Esophagus muscularis mucosa (tissue), 4 donors: ENCODE data around the gene LPAR1. TPM values are rescaled to one million over a fixed set of nuclear protein-coding genes. Genes with fewer than 3 reads are reported as not detected.
A peak's percentile ranks its signal among the peaks of the same experiment; 100 is the strongest.
"Not testable (repeated sequence)": the region's sequence is repeated elsewhere in the genome, so short reads cannot be mapped to it uniquely, and the experiment has no call there.

Experiments
- DNase-seq: peaks from one replicate; pipeline ENCODE4 v3.0.0-alpha.2; 2017; ENCODE audit errors: extremely low spot score
- H3K27ac ChIP-seq, 4 donors: fragments of 200-600 bp; sonication (generic); replicated peaks in 1 of 4; 1 replicate in 3 of 4; 2 replicates in 1 of 4; pipeline ENCODE4 v1.5.1; 2016 to 2019; ENCODE audit warnings: mild to moderate bottlenecking in 1 of 4
- H3K27me3 ChIP-seq, 4 donors: fragments of 200-600 bp; sonication (generic); one replicate each; pipeline versions ENCODE4 v1.5.1 to v1.6.0; 2016 to 2019
- H3K36me3 ChIP-seq, 4 donors: fragments of 200-600 bp; sonication (generic); one replicate each; pipeline ENCODE4 v1.5.1; 2016 to 2019
- H3K4me1 ChIP-seq, 4 donors: fragments of 200-600 bp; sonication (generic); one replicate each; pipeline ENCODE4 v1.5.1; 2016 to 2019
- H3K4me3 ChIP-seq, 4 donors: fragments of 200-600 bp; sonication (generic); 1 replicate in 2 of 4; 2 replicates in 2 of 4; pipeline ENCODE4 v1.5.1; 2016 to 2019; ENCODE audit warnings: mild to moderate bottlenecking in 4 of 4, moderate library complexity in 1 of 4
- H3K9me3 ChIP-seq, 4 donors: fragments of 200-600 bp; sonication (generic); 1 replicate in 3 of 4; 2 replicates in 1 of 4; pipeline ENCODE4 v1.5.1; 2016 to 2019
- EP300 ChIP-seq: sonication (generic); formaldehyde crosslinking; IDR thresholded peaks from one replicate; pipeline ENCODE4 v1.6.1; 2017; ENCODE audit warnings: antibody characterized with exemption
- POLR2A ChIP-seq: fragments of 450-650 bp; IDR thresholded peaks from one replicate; pipeline ENCODE4 v1.6.1; 2017; ENCODE audit warnings: antibody characterized with exemption, moderate library complexity, mild to moderate bottlenecking, low read depth
- POLR2AphosphoS5 ChIP-seq, 2 donors: sonication (generic); formaldehyde crosslinking; IDR thresholded peaks; one replicate each; pipeline ENCODE4 v1.6.1; 2017; ENCODE audit warnings: antibody characterized with exemption in 2 of 2
- WGBS: methylation state at CpG from one replicate; pipeline ENCODE4 v1.1.5; 2018; 5-methylcytosine and 5-hydroxymethylcytosine counted together
- intact Hi-C: fragments of 100-400 bp; cut with DNase I; formaldehyde crosslinking; loops from one replicate; pipeline ENCODE4 v1.15.1; 2023
- small RNA-seq, 3 donors: library from RNA; depleted of rRNA; stranded (forward); fragments of <200 nt; gene quantifications; one replicate each; pipeline ENCODE3, GENCODE V24; 2016
- total RNA-seq, 4 donors: library from RNA; depleted of rRNA; stranded (reverse); fragments of >200 nt; gene quantifications; one replicate each; pipeline versions ENCODE4 v1.1.0 to v1.2.1, GENCODE V29; 2016
- TF ChIP-seq, protein P1 (sequence below), 3 experiments: fragments of 200-600 bp in 2 of 3; fragments of 450-650 bp in 1 of 3; sonication (generic) in 2 of 3; IDR thresholded peaks; one replicate each; pipeline ENCODE4 v1.5.1; 2017 to 2019; ENCODE audit warnings: antibody characterized with exemption in 3 of 3, mild to moderate bottlenecking in 2 of 3, moderate library complexity in 1 of 3

LPAR1 gene
- total RNA-seq, 4 donors from 2014 or later, result 34.1 to 55.5 (median 48.8) TPM

DNA sequence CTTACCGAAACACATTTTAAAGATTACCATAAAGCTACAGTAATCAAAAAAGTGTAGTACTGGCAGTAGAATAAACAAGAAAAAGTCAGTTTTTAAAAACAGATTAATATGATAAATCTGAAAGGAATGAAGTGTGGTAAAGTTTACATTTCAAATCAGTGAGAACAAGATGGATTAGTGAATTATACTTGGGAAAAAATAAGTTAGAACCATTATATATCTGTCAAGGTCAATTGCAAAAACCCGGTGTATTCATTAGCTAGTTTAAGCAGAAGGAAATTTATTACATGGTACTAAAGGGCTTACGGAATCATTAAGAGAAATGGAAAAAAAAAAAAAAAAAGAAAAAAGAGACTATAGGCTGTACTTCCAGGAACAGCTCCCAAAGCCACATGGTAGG, 205.3 kb downstream of the LPAR1 start:
- Histone ChIP-seq H3K27me3 (peaks cover 0 to 3% (median 0%) of the 10 kb centered on the region in 4 donors), H3K9me3 (no peaks in the 10 kb centered on the region), H3K27ac (no peak overlapping the region), H3K36me3 (no peaks in the 10 kb centered on the region), H3K4me1 (no peaks in the 10 kb centered on the region), H3K4me3 (no peak overlapping the region)
- no peak for TF ChIP-seq POLR2A
- TF ChIP-seq, protein P1, sequence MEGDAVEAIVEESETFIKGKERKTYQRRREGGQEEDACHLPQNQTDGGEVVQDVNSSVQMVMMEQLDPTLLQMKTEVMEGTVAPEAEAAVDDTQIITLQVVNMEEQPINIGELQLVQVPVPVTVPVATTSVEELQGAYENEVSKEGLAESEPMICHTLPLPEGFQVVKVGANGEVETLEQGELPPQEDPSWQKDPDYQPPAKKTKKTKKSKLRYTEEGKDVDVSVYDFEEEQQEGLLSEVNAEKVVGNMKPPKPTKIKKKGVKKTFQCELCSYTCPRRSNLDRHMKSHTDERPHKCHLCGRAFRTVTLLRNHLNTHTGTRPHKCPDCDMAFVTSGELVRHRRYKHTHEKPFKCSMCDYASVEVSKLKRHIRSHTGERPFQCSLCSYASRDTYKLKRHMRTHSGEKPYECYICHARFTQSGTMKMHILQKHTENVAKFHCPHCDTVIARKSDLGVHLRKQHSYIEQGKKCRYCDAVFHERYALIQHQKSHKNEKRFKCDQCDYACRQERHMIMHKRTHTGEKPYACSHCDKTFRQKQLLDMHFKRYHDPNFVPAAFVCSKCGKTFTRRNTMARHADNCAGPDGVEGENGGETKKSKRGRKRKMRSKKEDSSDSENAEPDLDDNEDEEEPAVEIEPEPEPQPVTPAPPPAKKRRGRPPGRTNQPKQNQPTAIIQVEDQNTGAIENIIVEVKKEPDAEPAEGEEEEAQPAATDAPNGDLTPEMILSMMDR (IDR thresholded peaks at IDR 0.05), result no peak
- TF ChIP-seq EP300, result no peak
- TF ChIP-seq POLR2AphosphoS5 (IDR thresholded peaks at IDR 0.05), result no peak
- DNase-seq, result no peak
- WGBS, result 52% methylated on average over 3 of the region's 3 CpGs
- intact Hi-C loops, result no loop called here

DNA sequence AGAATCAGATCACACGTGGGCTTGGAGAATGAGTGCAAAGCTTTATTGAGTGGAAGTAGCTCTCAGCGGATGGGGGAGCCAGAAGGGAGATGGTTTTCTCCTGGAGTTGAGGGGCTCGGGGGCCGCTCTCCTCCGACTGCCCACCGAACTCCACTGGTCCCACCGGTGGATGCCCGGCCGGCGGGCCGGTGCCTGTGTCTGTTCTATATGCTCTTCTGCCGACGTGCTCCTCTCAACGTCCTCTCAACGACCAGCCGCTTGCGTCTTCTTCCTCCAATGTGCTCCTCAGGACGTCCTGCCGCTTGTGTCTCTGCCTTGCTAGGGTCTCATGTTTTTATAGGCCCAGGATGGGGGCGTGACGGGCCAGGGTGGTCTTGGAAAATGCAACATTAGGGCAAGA, 207.8 kb downstream of the LPAR1 start:
- no peak for DNase-seq
- no peak overlapping the region for H3K27ac ChIP-seq
- 94% methylated on average over 20 of the region's 21 CpGs for WGBS
- TF ChIP-seq POLR2AphosphoS5 (IDR thresholded peaks at IDR 0.05), result no peak
- H3K36me3 ChIP-seq, result no peaks in the 10 kb centered on the region
- H3K27me3 ChIP-seq, result no peaks in the 10 kb centered on the region
- no peak overlapping the region for H3K4me3 ChIP-seq
- H3K9me3 ChIP-seq, result no peaks in the 10 kb centered on the region
- intact Hi-C loops, result no loop called here
- H3K4me1 ChIP-seq, result no peaks in the 10 kb centered on the region

DNA sequence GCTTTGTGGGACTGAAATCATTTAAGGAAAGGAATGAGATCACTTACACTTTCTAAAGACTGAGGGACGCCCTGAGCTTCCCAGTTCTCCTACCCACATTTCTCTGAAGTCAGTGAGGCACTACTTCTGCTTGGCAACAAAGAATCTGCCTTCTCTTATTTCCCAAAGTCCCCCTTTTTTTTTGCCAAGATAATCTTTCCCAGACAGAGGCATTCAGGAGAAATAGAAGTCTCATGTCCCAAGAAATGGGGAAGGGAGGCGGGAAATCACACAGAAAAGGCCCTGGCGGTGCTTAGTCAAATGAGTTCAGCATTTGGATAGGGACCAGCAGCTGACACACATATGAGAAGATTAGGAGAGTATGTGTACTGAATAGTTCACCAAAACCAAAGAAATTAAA, 210.0 kb downstream of the LPAR1 start:
- peak overlapping the region in 1 of 4 donors; percentile 42 for H3K27ac ChIP-seq
- peaks cover 0 to 3% (median 0%) of the 10 kb centered on the region in 4 donors for H3K9me3 ChIP-seq
- intact Hi-C loops, result no loop called here
- no peaks in the 10 kb centered on the region for H3K4me1 ChIP-seq
- no peak for DNase-seq
- H3K4me3 ChIP-seq, result no peak overlapping the region
- H3K36me3 ChIP-seq, result no peaks in the 10 kb centered on the region
- TF ChIP-seq POLR2AphosphoS5 (IDR thresholded peaks at IDR 0.05) (no peak), POLR2A (no peak), EP300 (no peak)
- TF ChIP-seq, protein P1 (IDR thresholded peaks at IDR 0.05), result no peak
- 47% methylated on average over 3 of the region's 3 CpGs for WGBS
- H3K27me3 ChIP-seq, result no peaks in the 10 kb centered on the region

DNA sequence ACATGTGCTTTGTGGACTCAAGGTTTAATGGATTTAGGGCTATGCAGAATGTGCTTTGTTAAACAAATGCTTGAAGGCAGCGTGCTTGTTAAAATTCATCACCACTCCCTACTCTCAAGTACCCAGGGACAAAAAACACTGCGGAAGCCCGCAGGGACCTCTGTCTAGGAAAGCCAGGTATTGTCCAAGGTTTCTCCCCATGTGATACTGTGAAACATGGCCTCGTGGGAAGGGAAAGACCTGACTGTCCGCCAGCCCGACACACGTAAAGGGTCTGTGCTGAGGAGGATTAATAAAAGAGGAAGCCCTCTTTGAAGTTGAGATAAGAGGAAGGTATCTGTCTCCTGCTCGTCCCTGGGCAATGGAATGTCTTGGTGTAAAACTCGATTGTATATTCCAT, 211.9 kb downstream of the LPAR1 start:
- 68% methylated on average over 9 of the region's 9 CpGs for WGBS
- H3K4me1 ChIP-seq, H3K36me3 ChIP-seq, intact Hi-C loops, H3K27ac ChIP-seq, H3K4me3 ChIP-seq, DNase-seq, H3K9me3 ChIP-seq, H3K27me3 ChIP-seq: not testable (repeated sequence)

DNA sequence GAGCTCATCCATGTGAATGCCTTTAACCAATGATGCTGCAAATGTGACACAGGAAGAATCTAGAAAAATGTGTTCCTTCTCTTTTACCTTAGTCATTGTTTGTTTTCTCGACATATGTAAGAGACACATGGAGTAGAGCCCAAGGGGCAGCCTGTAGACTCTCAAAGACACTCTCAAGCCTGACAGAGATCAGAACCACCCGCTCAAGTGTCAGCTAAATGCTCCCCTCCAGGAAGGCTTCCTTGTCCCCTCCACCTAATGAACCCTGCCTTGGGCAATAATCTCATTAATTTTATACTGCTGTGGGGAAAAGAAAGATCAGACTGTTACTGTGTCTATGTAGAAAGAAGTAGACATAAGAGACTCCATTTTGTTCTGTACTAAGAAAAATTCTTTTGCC, 212.3 kb downstream of the LPAR1 start:
- TF ChIP-seq EP300 (no peak), POLR2AphosphoS5 (IDR thresholded peaks at IDR 0.05) (no peak), POLR2A (no peak)
- TF ChIP-seq, protein P1 (IDR thresholded peaks at IDR 0.05), result no peak
- Histone ChIP-seq H3K9me3 (peaks cover 0 to 3% (median 0%) of the 10 kb centered on the region in 4 donors), H3K36me3 (no peaks in the 10 kb centered on the region), H3K27ac (no peak overlapping the region), H3K27me3 (no peaks in the 10 kb centered on the region), H3K4me1 (no peaks in the 10 kb centered on the region), H3K4me3 (no peak overlapping the region)
- DNase-seq, result no peak
- intact Hi-C loops, result no loop called here
- 56% methylated on average over 2 of the region's 2 CpGs for WGBS

DNA sequence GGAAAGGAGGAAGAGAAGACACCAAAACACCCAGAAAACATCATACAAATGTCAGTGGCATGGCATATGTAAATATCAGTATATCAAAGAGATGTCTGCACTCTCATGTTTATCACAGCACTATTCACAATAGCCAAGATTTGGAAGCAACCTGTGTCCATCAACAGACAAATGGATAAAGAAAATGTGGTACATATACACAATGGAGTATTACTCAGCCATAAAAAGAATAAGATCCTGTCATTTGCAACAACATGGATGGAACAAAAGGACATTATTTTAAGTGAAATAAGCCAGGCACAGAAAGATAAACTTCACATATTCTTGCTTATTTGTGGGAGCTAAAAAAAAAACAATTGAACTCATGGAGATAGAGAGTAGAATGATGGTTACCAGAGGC, 213.1 kb downstream of the LPAR1 start:
- H3K4me1 ChIP-seq, H3K4me3 ChIP-seq, H3K36me3 ChIP-seq, H3K9me3 ChIP-seq, intact Hi-C loops, H3K27ac ChIP-seq, H3K27me3 ChIP-seq, DNase-seq: not testable (repeated sequence)

Small RNAs within 50 kb of the gene (small RNA-seq; reads per million reads assigned to genes)
- gene RF00019 (0 reads per million in 3 donors), gene RNU6-432P (0 reads per million in 3 donors)
